SK-N-SH (cell line): ENCODE data around the gene CLEC11A.

Source experiments
- EP300 ChIP-seq, 2 experiments: IDR thresholded peaks; 2 replicates each; pipeline versions ENCODE4 v1.4.0 to v1.6.1; 2012; ENCODE audit warnings: borderline replicate concordance in 1 of 2, low read depth in 1 of 2, low read length in 1 of 2
- TF ChIP-seq, protein P1 (sequence below): fragments of 200-600 bp; sonication (generic); IDR thresholded peaks from 2 replicates; pipeline ENCODE4 v1.6.1; 2017; ENCODE audit warnings: antibody characterized with exemption, mild to moderate bottlenecking, moderate library complexity

DNA sequence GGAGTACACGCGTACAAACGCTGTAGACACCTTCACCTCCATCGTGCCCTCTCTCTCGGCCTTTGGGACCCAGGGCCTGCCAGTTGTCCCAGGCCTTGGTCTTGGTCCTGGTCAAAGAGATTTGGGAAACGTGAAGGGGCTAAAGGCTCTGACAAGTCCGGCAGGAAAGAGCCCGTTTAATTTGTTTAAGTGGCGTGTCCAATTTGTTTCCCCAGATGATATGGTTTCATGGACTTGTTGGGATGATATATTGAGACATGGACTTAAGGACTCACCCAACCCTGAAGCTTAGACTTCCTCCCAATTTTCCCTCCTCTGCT is 2.7 kb downstream of the CLEC11A start:
- TF ChIP-seq, protein P1, sequence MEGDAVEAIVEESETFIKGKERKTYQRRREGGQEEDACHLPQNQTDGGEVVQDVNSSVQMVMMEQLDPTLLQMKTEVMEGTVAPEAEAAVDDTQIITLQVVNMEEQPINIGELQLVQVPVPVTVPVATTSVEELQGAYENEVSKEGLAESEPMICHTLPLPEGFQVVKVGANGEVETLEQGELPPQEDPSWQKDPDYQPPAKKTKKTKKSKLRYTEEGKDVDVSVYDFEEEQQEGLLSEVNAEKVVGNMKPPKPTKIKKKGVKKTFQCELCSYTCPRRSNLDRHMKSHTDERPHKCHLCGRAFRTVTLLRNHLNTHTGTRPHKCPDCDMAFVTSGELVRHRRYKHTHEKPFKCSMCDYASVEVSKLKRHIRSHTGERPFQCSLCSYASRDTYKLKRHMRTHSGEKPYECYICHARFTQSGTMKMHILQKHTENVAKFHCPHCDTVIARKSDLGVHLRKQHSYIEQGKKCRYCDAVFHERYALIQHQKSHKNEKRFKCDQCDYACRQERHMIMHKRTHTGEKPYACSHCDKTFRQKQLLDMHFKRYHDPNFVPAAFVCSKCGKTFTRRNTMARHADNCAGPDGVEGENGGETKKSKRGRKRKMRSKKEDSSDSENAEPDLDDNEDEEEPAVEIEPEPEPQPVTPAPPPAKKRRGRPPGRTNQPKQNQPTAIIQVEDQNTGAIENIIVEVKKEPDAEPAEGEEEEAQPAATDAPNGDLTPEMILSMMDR, result no peak
- TF ChIP-seq EP300 (IDR thresholded peaks at IDR 0.05; ENCODE audit: borderline replicate concordance in 1 of 2, low read depth in 1 of 2, low read length in 1 of 2), result no peak
